ENCODE data around the gene HSH2D. TPM values are rescaled to one million over a fixed set of nuclear protein-coding genes. Genes with fewer than 3 reads are reported as not detected.
A peak's percentile ranks its signal among the peaks of the same experiment; 100 is the strongest.

The HSH2D gene
- total and polyA plus RNA-seq, 9 of the 15 experiments (the other 6 are each of a cell fraction or from before 2014, with no cell fraction given): 0.03 to 1.1 (median 0.35) TPM; not detected in 1

DNA sequence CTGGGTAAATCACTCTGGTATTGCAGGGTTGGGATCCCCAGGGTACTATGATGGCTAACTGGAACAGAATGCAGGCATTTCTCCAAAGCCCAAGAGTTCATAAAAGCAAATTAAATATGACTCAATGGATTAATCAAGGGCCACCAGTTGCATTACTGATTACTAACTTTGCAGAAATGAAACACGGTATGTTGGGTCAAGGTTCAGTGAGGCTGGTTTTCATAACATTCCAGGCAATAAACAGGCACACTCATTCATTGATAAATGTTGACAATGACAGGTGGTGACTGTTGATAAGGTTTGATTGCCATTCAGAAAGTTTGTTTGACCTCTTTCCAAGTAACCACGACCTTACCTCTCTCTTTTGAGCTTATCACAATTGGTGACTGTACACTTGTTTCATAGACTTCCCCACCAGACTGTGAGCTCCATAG is 53.7 kb downstream of the HSH2D start (continued):
- TF ChIP-seq, protein P1, sequence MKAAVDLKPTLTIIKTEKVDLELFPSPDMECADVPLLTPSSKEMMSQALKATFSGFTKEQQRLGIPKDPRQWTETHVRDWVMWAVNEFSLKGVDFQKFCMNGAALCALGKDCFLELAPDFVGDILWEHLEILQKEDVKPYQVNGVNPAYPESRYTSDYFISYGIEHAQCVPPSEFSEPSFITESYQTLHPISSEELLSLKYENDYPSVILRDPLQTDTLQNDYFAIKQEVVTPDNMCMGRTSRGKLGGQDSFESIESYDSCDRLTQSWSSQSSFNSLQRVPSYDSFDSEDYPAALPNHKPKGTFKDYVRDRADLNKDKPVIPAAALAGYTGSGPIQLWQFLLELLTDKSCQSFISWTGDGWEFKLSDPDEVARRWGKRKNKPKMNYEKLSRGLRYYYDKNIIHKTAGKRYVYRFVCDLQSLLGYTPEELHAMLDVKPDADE (conservative IDR thresholded peaks at IDR 0.05; ENCODE audit: control insufficient read depth, low read depth, low read length): no peak
- TF ChIP-seq SUPT5H (IDR thresholded peaks at IDR 0.05) (no peak), GTF2F1 (IDR thresholded peaks at IDR 0.05; ENCODE audit: low read depth, low read length) (no peak), KHSRP (IDR thresholded peaks at IDR 0.05) (peak; percentile 62; the same call in 1 of the 2 replicates), CREM (IDR thresholded peaks at IDR 0.05; ENCODE audit: low read depth) (peak; percentile 14; the same call in 1 of the 2 replicates), MAZ (CRISPR knock-in tag; conservative IDR thresholded peaks at IDR 0.05 in 1 of 2, IDR thresholded peaks at IDR 0.05 in 1 of 2) (no peak), NFIX (CRISPR knock-in tag; IDR thresholded peaks at IDR 0.05; ENCODE audit: low read depth) (no peak), POLR2H (tag; IDR thresholded peaks at IDR 0.05; ENCODE audit: low read depth) (0 out of 2 replicates have a peak, but pooled peaks have one; percentile 26), PYGO2 (tag; IDR thresholded peaks at IDR 0.05) (no peak), HDAC1 (IDR thresholded peaks at IDR 0.05) (peak in 1 of 2 experiments; percentile 95; a peak in 3 of 4 replicates), YY1 (IDR thresholded peaks at IDR 0.05; ENCODE audit: borderline replicate concordance in 1 of 3, control insufficient read depth in 1 of 3, extremely low read depth in 1 of 3, insufficient read depth in 3 of 3, insufficient read length in 1 of 3, insufficient replicate concordance in 2 of 3, low read depth in 1 of 3, low read length in 2 of 3) (no peak), ZSCAN29 (IDR thresholded peaks at IDR 0.05) (no peak), IFI16 (CRISPR knock-in tag; IDR thresholded peaks at IDR 0.05) (no peak)
- TF ChIP-seq, protein P2, sequence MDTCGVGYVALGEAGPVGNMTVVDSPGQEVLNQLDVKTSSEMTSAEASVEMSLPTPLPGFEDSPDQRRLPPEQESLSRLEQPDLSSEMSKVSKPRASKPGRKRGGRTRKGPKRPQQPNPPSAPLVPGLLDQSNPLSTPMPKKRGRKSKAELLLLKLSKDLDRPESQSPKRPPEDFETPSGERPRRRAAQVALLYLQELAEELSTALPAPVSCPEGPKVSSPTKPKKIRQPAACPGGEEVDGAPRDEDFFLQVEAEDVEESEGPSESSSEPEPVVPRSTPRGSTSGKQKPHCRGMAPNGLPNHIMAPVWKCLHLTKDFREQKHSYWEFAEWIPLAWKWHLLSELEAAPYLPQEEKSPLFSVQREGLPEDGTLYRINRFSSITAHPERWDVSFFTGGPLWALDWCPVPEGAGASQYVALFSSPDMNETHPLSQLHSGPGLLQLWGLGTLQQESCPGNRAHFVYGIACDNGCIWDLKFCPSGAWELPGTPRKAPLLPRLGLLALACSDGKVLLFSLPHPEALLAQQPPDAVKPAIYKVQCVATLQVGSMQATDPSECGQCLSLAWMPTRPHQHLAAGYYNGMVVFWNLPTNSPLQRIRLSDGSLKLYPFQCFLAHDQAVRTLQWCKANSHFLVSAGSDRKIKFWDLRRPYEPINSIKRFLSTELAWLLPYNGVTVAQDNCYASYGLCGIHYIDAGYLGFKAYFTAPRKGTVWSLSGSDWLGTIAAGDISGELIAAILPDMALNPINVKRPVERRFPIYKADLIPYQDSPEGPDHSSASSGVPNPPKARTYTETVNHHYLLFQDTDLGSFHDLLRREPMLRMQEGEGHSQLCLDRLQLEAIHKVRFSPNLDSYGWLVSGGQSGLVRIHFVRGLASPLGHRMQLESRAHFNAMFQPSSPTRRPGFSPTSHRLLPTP (IDR thresholded peaks at IDR 0.05; ENCODE audit: borderline replicate concordance, extremely low read depth, insufficient read length): no peak
- TF ChIP-seq, protein P3, sequence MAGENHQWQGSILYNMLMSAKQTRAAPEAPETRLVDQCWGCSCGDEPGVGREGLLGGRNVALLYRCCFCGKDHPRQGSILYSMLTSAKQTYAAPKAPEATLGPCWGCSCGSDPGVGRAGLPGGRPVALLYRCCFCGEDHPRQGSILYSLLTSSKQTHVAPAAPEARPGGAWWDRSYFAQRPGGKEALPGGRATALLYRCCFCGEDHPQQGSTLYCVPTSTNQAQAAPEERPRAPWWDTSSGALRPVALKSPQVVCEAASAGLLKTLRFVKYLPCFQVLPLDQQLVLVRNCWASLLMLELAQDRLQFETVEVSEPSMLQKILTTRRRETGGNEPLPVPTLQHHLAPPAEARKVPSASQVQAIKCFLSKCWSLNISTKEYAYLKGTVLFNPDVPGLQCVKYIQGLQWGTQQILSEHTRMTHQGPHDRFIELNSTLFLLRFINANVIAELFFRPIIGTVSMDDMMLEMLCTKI (IDR thresholded peaks at IDR 0.05; ENCODE audit: partially characterized antibody): no peak
- TF ChIP-seq, protein P4, sequence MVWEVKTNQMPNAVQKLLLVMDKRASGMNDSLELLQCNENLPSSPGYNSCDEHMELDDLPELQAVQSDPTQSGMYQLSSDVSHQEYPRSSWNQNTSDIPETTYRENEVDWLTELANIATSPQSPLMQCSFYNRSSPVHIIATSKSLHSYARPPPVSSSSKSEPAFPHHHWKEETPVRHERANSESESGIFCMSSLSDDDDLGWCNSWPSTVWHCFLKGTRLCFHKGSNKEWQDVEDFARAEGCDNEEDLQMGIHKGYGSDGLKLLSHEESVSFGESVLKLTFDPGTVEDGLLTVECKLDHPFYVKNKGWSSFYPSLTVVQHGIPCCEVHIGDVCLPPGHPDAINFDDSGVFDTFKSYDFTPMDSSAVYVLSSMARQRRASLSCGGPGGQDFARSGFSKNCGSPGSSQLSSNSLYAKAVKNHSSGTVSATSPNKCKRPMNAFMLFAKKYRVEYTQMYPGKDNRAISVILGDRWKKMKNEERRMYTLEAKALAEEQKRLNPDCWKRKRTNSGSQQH (CRISPR knock-in tag; IDR thresholded peaks at IDR 0.05): no peak
- TF ChIP-seq, protein P5, sequence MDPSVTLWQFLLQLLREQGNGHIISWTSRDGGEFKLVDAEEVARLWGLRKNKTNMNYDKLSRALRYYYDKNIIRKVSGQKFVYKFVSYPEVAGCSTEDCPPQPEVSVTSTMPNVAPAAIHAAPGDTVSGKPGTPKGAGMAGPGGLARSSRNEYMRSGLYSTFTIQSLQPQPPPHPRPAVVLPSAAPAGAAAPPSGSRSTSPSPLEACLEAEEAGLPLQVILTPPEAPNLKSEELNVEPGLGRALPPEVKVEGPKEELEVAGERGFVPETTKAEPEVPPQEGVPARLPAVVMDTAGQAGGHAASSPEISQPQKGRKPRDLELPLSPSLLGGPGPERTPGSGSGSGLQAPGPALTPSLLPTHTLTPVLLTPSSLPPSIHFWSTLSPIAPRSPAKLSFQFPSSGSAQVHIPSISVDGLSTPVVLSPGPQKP (CRISPR knock-in tag; IDR thresholded peaks at IDR 0.05): no peak
- TF ChIP-seq, protein P6, sequence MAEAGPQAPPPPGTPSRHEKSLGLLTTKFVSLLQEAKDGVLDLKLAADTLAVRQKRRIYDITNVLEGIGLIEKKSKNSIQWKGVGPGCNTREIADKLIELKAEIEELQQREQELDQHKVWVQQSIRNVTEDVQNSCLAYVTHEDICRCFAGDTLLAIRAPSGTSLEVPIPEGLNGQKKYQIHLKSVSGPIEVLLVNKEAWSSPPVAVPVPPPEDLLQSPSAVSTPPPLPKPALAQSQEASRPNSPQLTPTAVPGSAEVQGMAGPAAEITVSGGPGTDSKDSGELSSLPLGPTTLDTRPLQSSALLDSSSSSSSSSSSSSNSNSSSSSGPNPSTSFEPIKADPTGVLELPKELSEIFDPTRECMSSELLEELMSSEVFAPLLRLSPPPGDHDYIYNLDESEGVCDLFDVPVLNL (CRISPR knock-in tag; IDR thresholded peaks at IDR 0.05; ENCODE audit: low read depth): no peak

Data from K562 (cell line).